Activated naive CD4-positive, alpha-beta T cell treated with anti-CD3 and anti-CD28 coated beads, Interleukin-2, amount 50 U/mL, for 72 hours (primary cell): ENCODE data around the gene SERTAD3. TPM values are rescaled to one million over a fixed set of nuclear protein-coding genes. Genes with fewer than 3 reads are reported as not detected.
A peak's percentile ranks its signal among the peaks of the same experiment; 100 is the strongest.
"Not testable (repeated sequence)": the region's sequence is repeated elsewhere in the genome, so short reads cannot be mapped to it uniquely, and the experiment has no call there.

Source experiments
- ATAC-seq, 2 donors: fragments of 150-1000 bp; cut with Tn5 transposase; 2 replicates each; pipeline ENCODE4 v1.10.0; 2021; ENCODE audit warnings: mild to moderate bottlenecking in 2 of 2, moderate library complexity in 2 of 2
- DNase-seq, 2 donors: peaks; one replicate each; pipeline ENCODE4 v3.0.0; 2021 to 2022; ENCODE audit warnings: low spot score in 2 of 2
- H3K27ac Mint-ChIP-seq, 2 donors: one replicate each; pipeline ENCODE4 v1.8.0; 2022; ENCODE audit warnings: mild to moderate bottlenecking in 2 of 2, mixed read lengths in 2 of 2
- H3K36me3 Mint-ChIP-seq, 2 donors: one replicate each; pipeline ENCODE4 v1.8.0; 2022; ENCODE audit warnings: mixed read lengths in 2 of 2
- H3K9me3 Mint-ChIP-seq, 2 donors: one replicate each; pipeline ENCODE4 v1.8.0; 2022; ENCODE audit warnings: mixed read lengths in 2 of 2
- total RNA-seq, 2 donors: library from RNA; stranded (reverse); gene quantifications; one replicate each; pipeline ENCODE4 v1.2.3, GENCODE V29; 2022

The SERTAD3 gene
- total RNA-seq, 2 donors from 2014 or later, result 14.3 to 23.4 TPM

- Mint-ChIP-seq H3K27ac (peak overlapping the region; percentile 89 to 98), H3K9me3 (no peaks in the 10 kb centered on the region), H3K36me3 (peaks cover 12 to 15% of the 10 kb centered on the region in 2 donors)
- ATAC-seq, result peak; percentile 76 to 84
- peak; percentile 96 to 98 for DNase-seq
These were observed 770 bp downstream of the SERTAD3 start for GRCh38 chr19:40443131-40443999.

DNA sequence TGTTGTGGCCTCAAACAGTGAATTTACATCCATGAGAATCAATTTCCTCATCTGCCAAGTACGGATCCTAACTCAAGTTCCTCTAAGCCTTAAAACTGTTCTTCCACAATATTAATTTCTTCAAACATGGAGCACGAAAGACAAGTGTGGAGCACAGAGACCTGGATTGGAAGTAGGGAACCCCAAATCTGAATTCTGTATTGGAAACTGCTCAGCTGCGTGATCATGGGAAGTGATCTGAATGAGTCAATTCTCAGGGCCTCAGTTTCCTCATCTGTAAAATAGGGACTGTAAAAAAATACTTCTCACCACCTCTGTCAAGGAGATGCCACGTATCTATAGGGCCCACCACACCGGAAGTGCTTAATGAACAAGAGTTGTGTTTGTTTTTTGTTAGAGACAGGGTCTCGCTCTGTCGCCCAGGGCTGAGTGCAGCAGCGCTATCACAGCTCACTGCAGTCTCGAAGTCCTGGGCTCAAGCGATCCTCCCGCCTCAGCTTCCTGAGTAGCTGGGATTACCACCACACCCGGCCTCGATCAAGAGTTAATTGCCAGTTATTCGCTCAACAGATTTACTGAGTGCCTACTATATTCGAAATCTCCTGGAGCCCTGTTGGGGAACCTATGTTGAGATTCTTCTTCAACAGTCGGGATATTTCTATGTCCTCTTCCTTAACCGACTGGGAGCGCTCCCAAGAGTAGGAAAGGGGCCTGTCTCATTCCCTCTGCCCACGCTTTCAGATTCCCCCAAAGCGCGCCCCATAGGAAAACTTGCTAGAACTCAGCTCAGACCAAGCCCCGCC, 1.6 kb downstream of the SERTAD3 start:
- DNase-seq, result no peak
- peak overlapping the region; percentile 89 to 95 for H3K27ac Mint-ChIP-seq
- no peaks in the 10 kb centered on the region for H3K9me3 Mint-ChIP-seq
- ATAC-seq, result no peak
- H3K36me3 Mint-ChIP-seq, result peaks cover 12 to 15% of the 10 kb centered on the region in 2 donors

- peak overlapping the region; percentile 89 to 95 for H3K27ac Mint-ChIP-seq
- H3K9me3 Mint-ChIP-seq, result no peaks in the 10 kb centered on the region
- peaks cover 12 to 15% of the 10 kb centered on the region in 2 donors for H3K36me3 Mint-ChIP-seq
These were observed 2.3 kb downstream of the SERTAD3 start for GRCh38 chr19:40441719-40442253.

GRCh38 chr19:40438284-40438683, 5.9 kb downstream of the SERTAD3 start:
- H3K27ac Mint-ChIP-seq, result peak overlapping the region in 1 of 2 donors; percentile 52
- peaks cover 6 to 8% of the 10 kb centered on the region in 2 donors for H3K36me3 Mint-ChIP-seq
- no peak for ATAC-seq
- no peak for DNase-seq
- no peaks in the 10 kb centered on the region for H3K9me3 Mint-ChIP-seq

More at GRCh38 chr19:40441719-40442253, 2.3 kb downstream of the SERTAD3 start:
- ATAC-seq (no peak), DNase-seq (no peak)

- H3K9me3 Mint-ChIP-seq, result no peaks in the 10 kb centered on the region
- H3K27ac Mint-ChIP-seq, result peak overlapping the region; percentile 95 to 99
- DNase-seq (peak; percentile 48 to 65), ATAC-seq (peak; percentile 90 to 95)
- H3K36me3 Mint-ChIP-seq, result peaks cover 0 to 7% of the 10 kb centered on the region in 2 donors
These were observed 10.5 kb downstream of the SERTAD3 start for GRCh38 chr19:40433391-40434216.

DNA sequence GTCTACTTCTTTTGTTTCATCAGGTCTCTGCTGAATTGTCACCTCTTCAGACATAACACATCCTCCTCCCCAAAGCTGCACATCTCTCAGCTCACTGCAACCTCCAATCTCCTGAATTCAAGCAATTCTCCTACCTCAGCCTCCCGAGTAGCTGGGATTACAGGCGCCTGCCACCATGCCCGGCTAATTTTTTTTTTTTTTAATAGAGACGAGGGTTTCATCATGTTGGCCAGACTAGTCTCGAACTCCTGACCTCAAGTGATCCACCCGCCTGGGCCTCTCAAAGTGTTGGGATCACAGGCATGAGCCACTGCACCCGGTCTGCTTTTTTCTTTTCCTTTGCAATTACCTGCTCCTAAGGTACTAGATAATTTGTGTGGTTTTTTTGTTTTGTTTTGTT, 11.4 kb downstream of the SERTAD3 start:
- H3K36me3 Mint-ChIP-seq, DNase-seq, H3K9me3 Mint-ChIP-seq, ATAC-seq: not testable (repeated sequence)
- peak overlapping the region; percentile 95 to 99 for H3K27ac Mint-ChIP-seq

GRCh38 chr19:40431698-40432097, 12.4 kb downstream of the SERTAD3 start:
- ATAC-seq (no peak), DNase-seq (no peak)
- no peaks in the 10 kb centered on the region for H3K9me3 Mint-ChIP-seq
- H3K36me3 Mint-ChIP-seq, result peaks cover 0 to 7% of the 10 kb centered on the region in 2 donors
- no peak overlapping the region for H3K27ac Mint-ChIP-seq

- ATAC-seq, H3K36me3 Mint-ChIP-seq, H3K9me3 Mint-ChIP-seq, DNase-seq, H3K27ac Mint-ChIP-seq: not testable (repeated sequence)
These were observed 13.9 kb downstream of the SERTAD3 start for GRCh38 chr19:40430242-40430641.

GRCh38 chr19:40428197-40428596, 15.9 kb downstream of the SERTAD3 start:
- peaks cover 9 to 12% of the 10 kb centered on the region in 2 donors for H3K36me3 Mint-ChIP-seq
- H3K27ac Mint-ChIP-seq, H3K9me3 Mint-ChIP-seq, ATAC-seq, DNase-seq: not testable (repeated sequence)

DNA sequence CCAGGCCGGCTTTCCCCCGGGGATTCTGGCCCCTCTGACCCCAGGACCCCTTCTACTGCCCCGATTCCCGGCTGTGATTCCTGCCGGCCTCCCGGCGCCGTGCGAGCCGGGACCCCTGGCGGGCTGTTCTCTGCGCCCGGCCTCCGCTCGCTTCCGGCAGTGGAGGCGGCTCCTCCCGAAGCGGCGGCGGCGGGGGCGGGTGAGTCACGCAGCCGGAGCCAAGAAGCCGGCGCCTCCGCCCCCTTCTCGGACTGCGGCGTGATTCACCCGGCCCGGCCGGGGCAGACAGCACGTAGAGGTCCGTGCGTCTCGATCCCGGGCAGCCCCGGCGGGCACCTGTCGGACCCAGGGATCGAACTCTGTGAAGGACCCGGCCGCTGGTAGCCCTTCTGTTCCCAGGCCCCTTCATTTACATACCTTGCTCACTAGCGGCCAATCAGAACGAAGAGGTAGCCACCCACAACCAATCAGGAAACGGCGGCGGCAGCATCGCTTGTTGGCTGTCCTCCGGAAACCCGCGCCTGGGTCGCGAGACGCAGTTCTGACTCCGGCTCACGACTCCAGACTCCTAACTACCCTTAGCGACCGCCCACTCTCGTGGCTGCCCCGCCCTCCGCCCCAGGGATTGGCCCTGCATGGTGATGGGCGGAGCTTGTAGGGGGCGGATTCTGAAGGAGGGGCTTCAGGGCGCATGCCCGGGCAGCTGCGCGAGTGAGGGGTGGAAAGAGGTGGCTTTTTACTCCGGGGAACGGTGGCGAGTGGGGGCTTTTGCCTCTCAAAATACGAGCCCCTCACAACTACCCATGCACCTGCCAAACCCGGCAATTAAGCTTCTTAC, 18.5 kb downstream of the SERTAD3 start, which contains the start of gene SERTAD1:
SERTAD1 (minus strand) TSS at position 543 of the 838 bp plus-strand sequence. CDS start 2,446 bp downstream, outside the sequence.
- Mint-ChIP-seq H3K36me3 (peaks cover 14 to 20% of the 10 kb centered on the region in 2 donors), H3K27ac (peak within 1 kb of the TSS; percentile 95 to 97), H3K9me3 (no peaks in the 10 kb centered on the region)
- DNase-seq (peak; percentile 100), ATAC-seq (peak; percentile 80 to 84)

GRCh38 chr19:40424637-40425449, 19.3 kb downstream of the SERTAD3 start:
- ATAC-seq, result no peak
- Mint-ChIP-seq H3K36me3 (peaks cover 14 to 20% of the 10 kb centered on the region in 2 donors), H3K9me3 (no peaks in the 10 kb centered on the region), H3K27ac (peak overlapping the region; percentile 95)
- DNase-seq, result peak in 1 of 2 donors; percentile 15

GRCh38 chr19:40423938-40424337, 20.2 kb downstream of the SERTAD3 start:
- no peak for ATAC-seq
- DNase-seq, result no peak
- Mint-ChIP-seq H3K27ac (peak overlapping the region; percentile 73 to 95), H3K9me3 (no peaks in the 10 kb centered on the region), H3K36me3 (peaks cover 14 to 20% of the 10 kb centered on the region in 2 donors)

DNA sequence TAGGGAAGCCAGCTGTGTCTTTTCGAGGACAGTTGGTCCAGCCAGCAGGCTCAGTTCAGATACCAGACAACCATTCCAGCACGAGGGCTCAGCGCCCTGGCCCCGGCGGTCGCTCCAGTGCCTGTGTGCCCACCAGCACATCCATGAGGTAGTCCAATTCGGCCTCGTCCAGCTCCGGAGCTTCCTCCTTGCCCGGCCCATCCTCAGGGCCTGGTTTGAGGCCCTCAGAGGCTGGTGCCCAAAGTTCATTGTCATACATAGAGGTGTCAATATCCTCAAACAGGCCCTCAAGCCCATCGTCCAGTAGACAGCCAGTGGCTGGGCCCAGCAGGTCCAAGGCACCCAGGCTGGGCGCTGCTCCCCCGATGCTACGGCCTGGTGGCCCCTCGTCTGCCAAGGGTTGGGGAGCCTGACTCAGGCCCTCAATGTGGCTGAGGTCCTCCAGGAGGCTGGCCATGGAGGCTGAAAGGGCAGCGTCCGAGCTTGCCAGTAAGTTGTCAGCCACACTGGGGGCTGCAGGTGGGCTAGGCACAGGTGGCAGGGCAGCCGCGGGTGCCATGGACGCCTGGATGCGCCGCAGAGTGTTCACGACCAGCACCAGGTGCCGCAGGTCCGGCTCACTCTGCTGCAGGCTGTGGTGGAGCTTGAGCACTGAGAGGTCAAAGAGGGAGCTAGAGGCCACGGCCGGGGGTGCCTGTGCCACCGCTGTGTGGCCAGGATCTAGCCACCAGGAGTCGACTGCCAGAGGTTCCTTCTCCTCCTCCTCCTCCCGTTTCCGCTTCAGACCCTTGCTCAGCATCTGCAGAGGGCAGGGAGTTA, 21.2 kb downstream of the SERTAD3 start:
- peak overlapping the region; percentile 93 to 97 for H3K27ac Mint-ChIP-seq
- H3K9me3 Mint-ChIP-seq, result no peaks in the 10 kb centered on the region
- ATAC-seq (no peak), DNase-seq (peak in 1 of 2 donors; percentile 60)
- H3K36me3 Mint-ChIP-seq, result peaks cover 14 to 20% of the 10 kb centered on the region in 2 donors
